K562 (cell line): ENCODE results near the gene SLC26A1. TPM values are rescaled to one million over a fixed set of nuclear protein-coding genes. Genes with fewer than 3 reads are reported as not detected.

Experiments used
- ATAC-seq: fragments of 200-7000 bp; cut with Tn5 transposase; 3 replicates; pipeline ENCODE4 v1.9.1; 2020; ENCODE audit warnings: moderate library complexity
- BruUV-seq: library from RNA; stranded (reverse); fragments of 400-500 nt; replicated peaks from 2 replicates; lab custom pipeline; 2021; lab: Mats Ljungman, UMichigan
- CTCF ChIA-PET: fragments of 300-600 bp; formaldehyde crosslinking; extraction: SDS; loops from one replicate; lab custom pipeline; 2021; ENCODE audit warnings: low intra/inter-chr PET ratio; lab: Yijun Ruan, JAX
- POLR2A ChIA-PET: fragments of 300-600, 350-650 bp; sonication (Branson Sonifier 250); formaldehyde crosslinking; extraction: SDS; loops from one replicate; lab custom pipeline; 2021; ENCODE audit warnings: antibody characterized with exemption, inconsistent platforms; lab: Yijun Ruan, JAX
- DNase-seq, 4 experiments: peaks; one replicate each; pipeline versions ENCODE4 v3.0.0 to v3.0.0-alpha.2; 2011 to 2018; ENCODE audit warnings: low spot score in 3 of 4, mixed read lengths in 3 of 4; ENCODE audit errors: extremely low read depth in 1 of 4
- FAIRE-seq: peaks from 2 replicates; lab custom pipeline; 2011; peaks lifted over from hg19 to GRCh38; lab: Jason Lieb, UNC
- H2AFZ ChIP-seq: 2 replicates; pipeline ENCODE4 v1.6.0; 2011; ENCODE audit warnings: low read depth, low read length, control low read depth, inconsistent platforms
- H3K27ac ChIP-seq: fragments of 200-600 bp; 3 replicates; pipeline ENCODE4 v1.8.0; 2011; ENCODE audit warnings: low read depth, mild to moderate bottlenecking, control low read depth, inconsistent platforms, low read length, moderate library complexity, mixed read lengths; ENCODE audit errors: extremely low read depth
- H3K27me3 ChIP-seq, 2 experiments: fragments of 300-600 bp in 1 of 2; 2 replicates in 1 of 2; 3 replicates in 1 of 2; pipeline versions ENCODE4 v1.6.0 to v1.8.0; 2011; ENCODE audit warnings: inconsistent platforms in 2 of 2, low read length in 2 of 2, mild to moderate bottlenecking in 1 of 2, mixed read lengths in 1 of 2, moderate library complexity in 1 of 2; ENCODE audit not compliant: control insufficient read depth in 2 of 2, insufficient read depth in 2 of 2
- H3K36me3 ChIP-seq: fragments of 300-600 bp; 3 replicates; pipeline ENCODE4 v1.8.0; 2011; ENCODE audit warnings: mild to moderate bottlenecking, low read length, inconsistent platforms; ENCODE audit not compliant: control insufficient read depth, insufficient read depth
- H3K4me1 ChIP-seq, 2 experiments: fragments of 200-600 bp in 1 of 2; replicated peaks in 1 of 2; 2 replicates in 1 of 2; 3 replicates in 1 of 2; pipeline versions ENCODE4 v1.5.1 to v1.8.0; 2011; ENCODE audit warnings: inconsistent platforms in 2 of 2, low read length in 2 of 2, mild to moderate bottlenecking in 1 of 2, mixed read lengths in 1 of 2, moderate library complexity in 1 of 2; ENCODE audit not compliant: control insufficient read depth in 2 of 2, insufficient read depth in 2 of 2
- H3K4me2 ChIP-seq: 2 replicates; pipeline ENCODE4 v1.6.1; 2011; ENCODE audit warnings: low read length, control low read depth, inconsistent platforms, mixed read lengths; ENCODE audit not compliant: insufficient read depth
- H3K4me3 ChIP-seq: fragments of 200-600 bp; sonication (generic), shearing (Covaris generic); 2 replicates; pipeline ENCODE4 v1.5.1; 2016; ENCODE audit warnings: control low read depth, inconsistent platforms
- H3K79me2 ChIP-seq: fragments of 200-600 bp; 3 replicates; pipeline ENCODE4 v1.8.0; 2011; ENCODE audit warnings: low read length, inconsistent platforms; ENCODE audit not compliant: control insufficient read depth, insufficient read depth
- H3K9ac ChIP-seq, 2 experiments: 2 replicates each; pipeline versions ENCODE4 v1.6.0 to v1.6.1; 2011; ENCODE audit warnings: low read depth in 2 of 2, low read length in 2 of 2, control low read depth in 1 of 2, inconsistent platforms in 1 of 2, mild to moderate bottlenecking in 1 of 2, mixed read lengths in 1 of 2; ENCODE audit not compliant: insufficient read depth in 1 of 2
- H3K9me1 ChIP-seq: one replicate; pipeline ENCODE4 v1.6.0; 2011; ENCODE audit warnings: inconsistent platforms, mild to moderate bottlenecking, low read length, moderate library complexity; ENCODE audit not compliant: control insufficient read depth, insufficient read depth
- H3K9me3 ChIP-seq: replicated peaks from 2 replicates; pipeline ENCODE4 v1.5.1; 2011; ENCODE audit warnings: low read depth, low read length, inconsistent platforms; ENCODE audit not compliant: control insufficient read depth, insufficient read depth
- H4K20me1 ChIP-seq: replicated peaks from 2 replicates; pipeline ENCODE4 v1.6.1; 2011; ENCODE audit warnings: low read length, inconsistent platforms, mixed read lengths; ENCODE audit not compliant: control insufficient read depth, insufficient read depth
- CC2D1A ChIP-seq: fragments of 450-650 bp; IDR thresholded peaks from 2 replicates; pipeline ENCODE4 v1.6.1; 2017; ENCODE audit warnings: mild to moderate bottlenecking
- FOSL1 ChIP-seq: fragments of 200-800 bp; sonication (Bioruptor generic); conservative IDR thresholded peaks from 2 replicates; pipeline ENCODE4 v1.6.1; 2016; ENCODE audit warnings: missing genetic modification characterization, missing compliant biosample characterization
- GABPB2 ChIP-seq: fragments of 250-450 bp; sonication (Bioruptor Pico); conservative IDR thresholded peaks from 2 replicates; pipeline ENCODE4 v1.5.1; 2021; ENCODE audit warnings: mild to moderate bottlenecking
- HDAC1 ChIP-seq, 2 experiments: fragments of 450-650 bp; IDR thresholded peaks; 2 replicates each; pipeline ENCODE4 v1.6.1; 2016 to 2017; ENCODE audit warnings: inconsistent platforms in 1 of 2, mild to moderate bottlenecking in 1 of 2, moderate library complexity in 1 of 2
- KDM2B ChIP-seq: fragments of 250-450 bp; sonication (Bioruptor Pico); IDR thresholded peaks from 2 replicates; pipeline ENCODE4 v1.8.0; 2021; ENCODE audit warnings: mild to moderate bottlenecking, moderate library complexity
- SNIP1 ChIP-seq: fragments of 450-650 bp; IDR thresholded peaks from 2 replicates; pipeline ENCODE4 v1.7.1; 2017; ENCODE audit warnings: low read depth, mild to moderate bottlenecking
- TEAD4 ChIP-seq, 2 experiments: sonication (generic) in 1 of 2; formaldehyde crosslinking in 1 of 2; IDR thresholded peaks; 2 replicates each; pipeline versions ENCODE4 v1.6.1 to v1.8.0; 2012 to 2022; ENCODE audit warnings: borderline replicate concordance in 1 of 2, inconsistent platforms in 1 of 2, low read length in 1 of 2, mild to moderate bottlenecking in 1 of 2, missing genetic modification reagents in 1 of 2
- ZNF175 ChIP-seq: fragments of 200-800 bp; sonication (Bioruptor generic); IDR thresholded peaks from 2 replicates; pipeline ENCODE4 v1.6.1; 2016; ENCODE audit warnings: low read depth, mild to moderate bottlenecking, missing genetic modification characterization, missing compliant biosample characterization
- ZNF263 ChIP-seq: sonication (generic); formaldehyde crosslinking; IDR thresholded peaks from 2 replicates; pipeline ENCODE4 v1.8.0; 2022; ENCODE audit warnings: mild to moderate bottlenecking, missing genetic modification reagents, borderline replicate concordance
- ZNF398 ChIP-seq: fragments of 250-450 bp; sonication (Bioruptor Pico); IDR thresholded peaks from 2 replicates; pipeline ENCODE4 v1.8.0; 2021; ENCODE audit warnings: moderate library complexity, mild to moderate bottlenecking, inconsistent platforms
- WGBS: fragments of 100-300 bp; shearing (Covaris generic); methylation state at CpG from one replicate; pipeline ENCODE4 v1.1.6; 2016; ENCODE audit warnings: low coverage, mixed read lengths; ENCODE audit not compliant: insufficient coverage; ENCODE audit errors: missing lambda C conversion rate; 5-methylcytosine and 5-hydroxymethylcytosine counted together
- in situ Hi-C: fragments of 300-500 bp; cut with MboI; formaldehyde crosslinking; loops from 4 replicates; pipeline ENCODE4 v1.15.0; 2018; ENCODE audit warnings: inconsistent platforms, mixed read lengths
- intact Hi-C: fragments of 100-400 bp; cut with micrococcal nuclease; formaldehyde crosslinking; loops from 2 replicates; pipeline ENCODE4 v1.14.2; 2022
- polyA plus RNA-seq, 8 experiments: library from polyadenylated mRNA; depleted of rRNA in 4 of 8; stranded (reverse) in 5 of 8; unstranded in 3 of 8; fragments of >200 nt; fragmentation: Nextera tagmentation in 2 of 8; fragmentation: Illumina TruSeq in 1 of 8; extraction: Ambion mirVana in 2 of 8; extraction: Trizol in 1 of 8; gene quantifications; 2 replicates each; pipeline versions ENCODE4 v1.2.1 to v1.2.3, GENCODE V29; 2011 to 2014; ENCODE audit warnings: inconsistent platforms in 1 of 8, missing spikeins in 1 of 8
- total RNA-seq, 7 experiments: library from RNA; depleted of rRNA in 6 of 7; stranded (reverse); fragments of >200 nt in 6 of 7; fragmentation: Illumina TruSeq in 2 of 7; extraction: Trizol in 2 of 7; gene quantifications; 2 replicates each; pipeline versions ENCODE4 v1.2.1 to v1.2.3, GENCODE V29; 2011 to 2021; ENCODE audit warnings: low replicate concordance in 1 of 7
- TF ChIP-seq, protein P1 (sequence below): fragments of 450-650 bp; IDR thresholded peaks from 2 replicates; pipeline ENCODE4 v1.6.1; 2016; ENCODE audit warnings: borderline replicate concordance
- TF ChIP-seq, protein P2 (sequence below): sonication (generic); formaldehyde crosslinking; IDR thresholded peaks from 2 replicates; pipeline ENCODE4 v1.8.1; 2022; ENCODE audit warnings: missing genetic modification reagents

The SLC26A1 gene
- total and polyA plus RNA-seq, 9 of the 15 experiments (the other 6 are each of a cell fraction or from before 2014, with no cell fraction given): 0.11 to 4.2 (median 0.95) TPM

- POLR2A ChIA-PET: interaction anchor here (0.7 kb wide), 1 partner anchor 13 kb away, joined by 3 read pairs; no protein-coding TSS in a partner anchor
- in situ Hi-C loops: no loop called here
- ATAC-seq: no peak
Observed at GRCh38 chr4:1000686-1001260, 7.6 kb upstream of the SLC26A1 start.

More at GRCh38 chr4:1000686-1001260, 7.6 kb upstream of the SLC26A1 start:
- BruUV-seq: no TSS peak
- Histone ChIP-seq H3K36me3 (no peaks in the 10 kb centered on the region), H3K4me3 (no peak overlapping the region), H3K9me3 (no peaks in the 10 kb centered on the region), H2AFZ (no peak overlapping the region)
- TF ChIP-seq ZNF175 (CRISPR knock-in tag) (no peak), ZNF398 (CRISPR knock-in tag) (no peak), FOSL1 (tag) (no peak), ZNF263 (CRISPR knock-in tag) (no peak), TEAD4 (IDR thresholded peaks at IDR 0.05; ENCODE audit: low read length) (no peak), TEAD4 (CRISPR knock-in tag; IDR thresholded peaks at IDR 0.05; ENCODE audit: borderline replicate concordance) (no peak), KDM2B (CRISPR knock-in tag) (no peak), HDAC1 (IDR thresholded peaks at IDR 0.05) (no peak), GABPB2 (CRISPR knock-in tag) (no peak), CC2D1A (no peak), SNIP1 (no peak)
- TF ChIP-seq, protein P1, sequence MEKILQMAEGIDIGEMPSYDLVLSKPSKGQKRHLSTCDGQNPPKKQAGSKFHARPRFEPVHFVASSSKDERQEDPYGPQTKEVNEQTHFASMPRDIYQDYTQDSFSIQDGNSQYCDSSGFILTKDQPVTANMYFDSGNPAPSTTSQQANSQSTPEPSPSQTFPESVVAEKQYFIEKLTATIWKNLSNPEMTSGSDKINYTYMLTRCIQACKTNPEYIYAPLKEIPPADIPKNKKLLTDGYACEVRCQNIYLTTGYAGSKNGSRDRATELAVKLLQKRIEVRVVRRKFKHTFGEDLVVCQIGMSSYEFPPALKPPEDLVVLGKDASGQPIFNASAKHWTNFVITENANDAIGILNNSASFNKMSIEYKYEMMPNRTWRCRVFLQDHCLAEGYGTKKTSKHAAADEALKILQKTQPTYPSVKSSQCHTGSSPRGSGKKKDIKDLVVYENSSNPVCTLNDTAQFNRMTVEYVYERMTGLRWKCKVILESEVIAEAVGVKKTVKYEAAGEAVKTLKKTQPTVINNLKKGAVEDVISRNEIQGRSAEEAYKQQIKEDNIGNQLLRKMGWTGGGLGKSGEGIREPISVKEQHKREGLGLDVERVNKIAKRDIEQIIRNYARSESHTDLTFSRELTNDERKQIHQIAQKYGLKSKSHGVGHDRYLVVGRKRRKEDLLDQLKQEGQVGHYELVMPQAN: no peak
- TF ChIP-seq, protein P2, sequence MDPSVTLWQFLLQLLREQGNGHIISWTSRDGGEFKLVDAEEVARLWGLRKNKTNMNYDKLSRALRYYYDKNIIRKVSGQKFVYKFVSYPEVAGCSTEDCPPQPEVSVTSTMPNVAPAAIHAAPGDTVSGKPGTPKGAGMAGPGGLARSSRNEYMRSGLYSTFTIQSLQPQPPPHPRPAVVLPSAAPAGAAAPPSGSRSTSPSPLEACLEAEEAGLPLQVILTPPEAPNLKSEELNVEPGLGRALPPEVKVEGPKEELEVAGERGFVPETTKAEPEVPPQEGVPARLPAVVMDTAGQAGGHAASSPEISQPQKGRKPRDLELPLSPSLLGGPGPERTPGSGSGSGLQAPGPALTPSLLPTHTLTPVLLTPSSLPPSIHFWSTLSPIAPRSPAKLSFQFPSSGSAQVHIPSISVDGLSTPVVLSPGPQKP (CRISPR knock-in tag): no peak
- TF ChIP-seq, all 486 proteins: peak for 0
- FAIRE-seq: no peak
- CTCF ChIA-PET: no interaction called here
- no peak for DNase-seq
- H3K27me3 ChIP-seq: no peaks in the 10 kb centered on the region
- H3K9me1 ChIP-seq: no peaks in the 10 kb centered on the region
- peaks cover 7% of the 10 kb centered on the region; the same call in 1 of the 3 replicates for H3K79me2 ChIP-seq
- no peak overlapping the region for H3K27ac ChIP-seq
- WGBS: 92% methylated on average over 14 of the region's 15 CpGs
- H3K4me2 ChIP-seq: no peak overlapping the region
- no peak overlapping the region; a peak in 1 of 4 replicates for H3K9ac ChIP-seq
- H4K20me1 ChIP-seq: no peaks in the 10 kb centered on the region
- intact Hi-C loops: no loop called here
- H3K4me1 ChIP-seq: peaks cover 13 to 58% of the 10 kb centered on the region in 2 experiments
